Epithelial cell of prostate (primary cell): Measurements from ENCODE around the gene HMHB1.

Experiments used
- DNase-seq: peaks from one replicate; pipeline ENCODE4 v3.0.0-alpha.2; 2011; ENCODE audit warnings: low read depth, low spot score
- H3K27ac ChIP-seq: fragments of 450-650 bp; 2 replicates; pipeline ENCODE4 v1.5.1; 2017; ENCODE audit warnings: mild to moderate bottlenecking

HMHB1 gene

GRCh38 chr5:143860211-143860610 is 48.2 kb downstream of the HMHB1 start:
- DNase-seq, result no peak

GRCh38 chr5:143862271-143862670 is 50.3 kb downstream of the HMHB1 start:
- DNase-seq, result no peak
- no peak overlapping the region for H3K27ac ChIP-seq

More at GRCh38 chr5:143860211-143860610, 48.2 kb downstream of the HMHB1 start:
- H3K27ac ChIP-seq, result no peak overlapping the region

- H3K27ac ChIP-seq, result no peak overlapping the region
- DNase-seq, result no peak
Measured at GRCh38 chr5:143865426-143866025, 53.6 kb downstream of the HMHB1 start.
